GM21723 (cell line): ENCODE data around the gene CEP85.
"Not testable (repeated sequence)": the region's sequence is repeated elsewhere in the genome, so short reads cannot be mapped to it uniquely, and the experiment has no call there.

ENCODE experiments used
- ATAC-seq: cut with Tn5 transposase; IDR thresholded peaks from one replicate; pipeline ENCODE4 v1.9.1; 2021; ENCODE audit warnings: mild to moderate bottlenecking, moderate library complexity; ENCODE audit not compliant: unreplicated experiment

Gene CEP85

GRCh38 chr1:26288311-26288941, 54.4 kb downstream of the CEP85 start:
- no peak for ATAC-seq

GRCh38 chr1:26289158-26290059, 55.4 kb downstream of the CEP85 start:
- no peak for ATAC-seq

- no peak for ATAC-seq
Observed at GRCh38 chr1:26290122-26290881, 56.3 kb downstream of the CEP85 start.

GRCh38 chr1:26290882-26291261, 56.9 kb downstream of the CEP85 start:
- ATAC-seq = no peak

GRCh38 chr1:26291433-26291832, 57.4 kb downstream of the CEP85 start:
- no peak for ATAC-seq

- no peak for ATAC-seq
Observed at GRCh38 chr1:26291939-26292338, 57.9 kb downstream of the CEP85 start.

- ATAC-seq = not testable (repeated sequence)
Observed at GRCh38 chr1:26292735-26293134, 58.7 kb downstream of the CEP85 start.

- no peak for ATAC-seq
Observed at GRCh38 chr1:26293911-26294463, 60.0 kb downstream of the CEP85 start.

- ATAC-seq = no peak
Observed at GRCh38 chr1:26295194-26296138, 61.5 kb downstream of the CEP85 start.

- ATAC-seq = no peak
Observed at GRCh38 chr1:26296340-26297056, 62.5 kb downstream of the CEP85 start.

GRCh38 chr1:26297057-26297790, 63.2 kb downstream of the CEP85 start:
- ATAC-seq = no peak

GRCh38 chr1:26297791-26298124, 63.8 kb downstream of the CEP85 start:
- no peak for ATAC-seq

- ATAC-seq = no peak
Observed at GRCh38 chr1:26300578-26301275, 66.7 kb downstream of the CEP85 start.

GRCh38 chr1:26302733-26303405, 68.9 kb downstream of the CEP85 start:
- no peak for ATAC-seq

GRCh38 chr1:26305667-26306289, 71.8 kb downstream of the CEP85 start:
- ATAC-seq = no peak

- ATAC-seq = peak; percentile 95
Observed at GRCh38 chr1:26306290-26307229, 72.6 kb downstream of the CEP85 start, which contains the start of gene UBXN11. Gene UBXN11 (minus strand): TSS chr1:26306636. CDS start chr1:26302883, 3,753 bp downstream.
